HepG2 (cell line): ENCODE data around the gene TAF1C. TPM values are rescaled to one million over a fixed set of nuclear protein-coding genes. Genes with fewer than 3 reads are reported as not detected.

ENCODE experiments used
- CREB3 ChIP-seq: sonication (generic); formaldehyde crosslinking; IDR thresholded peaks from 2 replicates; pipeline ENCODE4 v1.5.0; 2020; ENCODE audit warnings: missing genetic modification reagents
- FOXK2 ChIP-seq: fragments of 450-650 bp; IDR thresholded peaks from 2 replicates; pipeline ENCODE4 v1.6.1; 2016
- GATAD1 ChIP-seq: IDR thresholded peaks from 2 replicates; pipeline ENCODE4 v1.6.1; 2016; ENCODE audit warnings: missing genetic modification reagents, missing compliant biosample characterization
- GRHL1 ChIP-seq: sonication (generic); formaldehyde crosslinking; conservative IDR thresholded peaks from 2 replicates; pipeline ENCODE4 v1.8.0; 2022; ENCODE audit warnings: missing genetic modification reagents
- HCFC1 ChIP-seq: fragments of 150-350 bp; IDR thresholded peaks from 2 replicates; pipeline ENCODE4 v1.6.1; 2014; ENCODE audit warnings: low read depth, low read length
- HHEX ChIP-seq: IDR thresholded peaks from 2 replicates; pipeline ENCODE4 v1.6.1; 2016; ENCODE audit warnings: control low read depth
- ISL2 ChIP-seq: sonication (generic); formaldehyde crosslinking; IDR thresholded peaks from 2 replicates; pipeline ENCODE4 v1.5.0; 2020; ENCODE audit warnings: missing genetic modification reagents
- MBD4 ChIP-seq: IDR thresholded peaks from 2 replicates; pipeline ENCODE4 v1.6.1; 2012; ENCODE audit warnings: low read length, inconsistent platforms, borderline replicate concordance
- NFATC3 ChIP-seq: sonication (generic); formaldehyde crosslinking; IDR thresholded peaks from 2 replicates; pipeline ENCODE4 v1.5.1; 2020; ENCODE audit warnings: mild to moderate bottlenecking, missing genetic modification reagents
- NFKBIZ ChIP-seq: IDR thresholded peaks from 2 replicates; pipeline ENCODE4 v1.6.1; 2018; ENCODE audit warnings: missing genetic modification reagents, missing compliant biosample characterization
- NPAS2 ChIP-seq: sonication (generic); formaldehyde crosslinking; IDR thresholded peaks from 2 replicates; pipeline ENCODE4 v1.8.0; 2022; ENCODE audit warnings: mild to moderate bottlenecking, missing genetic modification reagents, borderline replicate concordance
- SAP130 ChIP-seq: IDR thresholded peaks from 2 replicates; pipeline ENCODE4 v1.6.1; 2016; ENCODE audit warnings: low read depth
- SETDB1 ChIP-seq: sonication (generic); formaldehyde crosslinking; IDR thresholded peaks from 2 replicates; pipeline ENCODE4 v1.5.1; 2020; ENCODE audit warnings: missing genetic modification reagents, mild to moderate bottlenecking, borderline replicate concordance
- SRF ChIP-seq: IDR thresholded peaks from 2 replicates; pipeline ENCODE4 v1.6.1; 2011; ENCODE audit warnings: mild to moderate bottlenecking, low read depth, low read length, moderate library complexity
- STAT5B ChIP-seq: sonication (generic); formaldehyde crosslinking; IDR thresholded peaks from 2 replicates; pipeline ENCODE4 v1.4.0; 2020; ENCODE audit warnings: missing genetic modification reagents
- TBL1XR1 ChIP-seq: fragments of 150-350 bp; IDR thresholded peaks from 2 replicates; pipeline ENCODE4 v1.6.1; 2014; ENCODE audit warnings: borderline replicate concordance, low read length; ENCODE audit not compliant: partially characterized antibody
- ZNF160 ChIP-seq: sonication (generic); formaldehyde crosslinking; IDR thresholded peaks from 2 replicates; pipeline ENCODE4 v1.8.0; 2022; ENCODE audit warnings: mild to moderate bottlenecking, inconsistent platforms, missing genetic modification reagents
- ZNF589 ChIP-seq: sonication (generic); formaldehyde crosslinking; conservative IDR thresholded peaks from 2 replicates; pipeline ENCODE4 v1.8.0; 2022; ENCODE audit warnings: mild to moderate bottlenecking, moderate library complexity, missing genetic modification reagents
- ZNF598 ChIP-seq: sonication (generic); formaldehyde crosslinking; IDR thresholded peaks from 2 replicates; pipeline ENCODE4 v1.5.1; 2020; ENCODE audit warnings: mild to moderate bottlenecking, missing genetic modification reagents, borderline replicate concordance
- ZNF747 ChIP-seq: sonication (generic); formaldehyde crosslinking; IDR thresholded peaks from 2 replicates; pipeline ENCODE4 v1.8.1; 2023; ENCODE audit warnings: missing genetic modification reagents, mild to moderate bottlenecking, borderline replicate concordance
- polyA plus RNA-seq, 8 experiments: library from polyadenylated mRNA; depleted of rRNA in 3 of 8; stranded (reverse) in 7 of 8; unstranded in 1 of 8; fragments of >200 nt; fragmentation: Illumina TruSeq in 4 of 8; extraction: Trizol in 4 of 8; gene quantifications; 2 replicates each; pipeline versions ENCODE4 v1.2.1 to v1.2.3, GENCODE V29; 2011 to 2016; ENCODE audit warnings: low read depth in 4 of 8, missing spikeins in 1 of 8, mixed read lengths in 1 of 8; ENCODE audit not compliant: insufficient read depth in 1 of 8
- total RNA-seq, 5 experiments: library from RNA; depleted of rRNA; stranded (reverse); fragments of >200 nt; fragmentation: Illumina TruSeq; extraction: Trizol; gene quantifications; 2 replicates each; pipeline ENCODE4 v1.2.3, GENCODE V29; 2016; ENCODE audit warnings: low read depth in 1 of 5
- TF ChIP-seq, protein P1 (sequence below): sonication (generic); formaldehyde crosslinking; IDR thresholded peaks from 2 replicates; pipeline ENCODE4 v1.4.0; 2020; ENCODE audit warnings: mild to moderate bottlenecking, missing genetic modification reagents
- TF ChIP-seq, protein P2 (sequence below), 2 experiments: fragments of 450-650 bp in 1 of 2; sonication (generic) in 1 of 2; formaldehyde crosslinking; IDR thresholded peaks; 2 replicates each; pipeline versions ENCODE4 v1.5.0 to v1.8.0; 2020 to 2022; ENCODE audit warnings: mild to moderate bottlenecking in 1 of 2, missing genetic modification reagents in 1 of 2

Gene TAF1C
- total and polyA plus RNA-seq, 2 of the 13 experiments (the other 11 are each of a cell fraction or from before 2014, with no cell fraction given), result 15.6 to 20.8 TPM

GRCh38 chr16:84138824-84139627 is 47.8 kb downstream of the TAF1C start (continued):
- TF ChIP-seq ISL2 (CRISPR knock-in tag) (no peak; the same call in 1 of the 2 replicates), ZNF598 (0 out of 2 replicates have a peak, but pooled peaks have one; percentile 38), MBD4 (no peak), SAP130 (peak; percentile 93), HHEX (CRISPR knock-in tag) (no peak), CREB3 (no peak), ZNF160 (no peak), GATAD1 (CRISPR knock-in tag) (peak; percentile 59), NPAS2 (no peak), NFKBIZ (0 out of 2 replicates have a peak, but pooled peaks have one; percentile 4), GRHL1 (CRISPR knock-in tag) (no peak), STAT5B (CRISPR knock-in tag) (no peak), NFATC3 (CRISPR knock-in tag) (0 out of 2 replicates have a peak, but pooled peaks have one; percentile 82), FOXK2 (peak; percentile 14; the same call in 1 of the 2 replicates), SETDB1 (no peak), ZNF589 (CRISPR knock-in tag) (no peak), ZNF747 (CRISPR knock-in tag) (peak; percentile 57; the same call in 1 of the 2 replicates), TBL1XR1 (no peak), HCFC1 (no peak), SRF (peak; percentile 93)
- TF ChIP-seq, protein P1, sequence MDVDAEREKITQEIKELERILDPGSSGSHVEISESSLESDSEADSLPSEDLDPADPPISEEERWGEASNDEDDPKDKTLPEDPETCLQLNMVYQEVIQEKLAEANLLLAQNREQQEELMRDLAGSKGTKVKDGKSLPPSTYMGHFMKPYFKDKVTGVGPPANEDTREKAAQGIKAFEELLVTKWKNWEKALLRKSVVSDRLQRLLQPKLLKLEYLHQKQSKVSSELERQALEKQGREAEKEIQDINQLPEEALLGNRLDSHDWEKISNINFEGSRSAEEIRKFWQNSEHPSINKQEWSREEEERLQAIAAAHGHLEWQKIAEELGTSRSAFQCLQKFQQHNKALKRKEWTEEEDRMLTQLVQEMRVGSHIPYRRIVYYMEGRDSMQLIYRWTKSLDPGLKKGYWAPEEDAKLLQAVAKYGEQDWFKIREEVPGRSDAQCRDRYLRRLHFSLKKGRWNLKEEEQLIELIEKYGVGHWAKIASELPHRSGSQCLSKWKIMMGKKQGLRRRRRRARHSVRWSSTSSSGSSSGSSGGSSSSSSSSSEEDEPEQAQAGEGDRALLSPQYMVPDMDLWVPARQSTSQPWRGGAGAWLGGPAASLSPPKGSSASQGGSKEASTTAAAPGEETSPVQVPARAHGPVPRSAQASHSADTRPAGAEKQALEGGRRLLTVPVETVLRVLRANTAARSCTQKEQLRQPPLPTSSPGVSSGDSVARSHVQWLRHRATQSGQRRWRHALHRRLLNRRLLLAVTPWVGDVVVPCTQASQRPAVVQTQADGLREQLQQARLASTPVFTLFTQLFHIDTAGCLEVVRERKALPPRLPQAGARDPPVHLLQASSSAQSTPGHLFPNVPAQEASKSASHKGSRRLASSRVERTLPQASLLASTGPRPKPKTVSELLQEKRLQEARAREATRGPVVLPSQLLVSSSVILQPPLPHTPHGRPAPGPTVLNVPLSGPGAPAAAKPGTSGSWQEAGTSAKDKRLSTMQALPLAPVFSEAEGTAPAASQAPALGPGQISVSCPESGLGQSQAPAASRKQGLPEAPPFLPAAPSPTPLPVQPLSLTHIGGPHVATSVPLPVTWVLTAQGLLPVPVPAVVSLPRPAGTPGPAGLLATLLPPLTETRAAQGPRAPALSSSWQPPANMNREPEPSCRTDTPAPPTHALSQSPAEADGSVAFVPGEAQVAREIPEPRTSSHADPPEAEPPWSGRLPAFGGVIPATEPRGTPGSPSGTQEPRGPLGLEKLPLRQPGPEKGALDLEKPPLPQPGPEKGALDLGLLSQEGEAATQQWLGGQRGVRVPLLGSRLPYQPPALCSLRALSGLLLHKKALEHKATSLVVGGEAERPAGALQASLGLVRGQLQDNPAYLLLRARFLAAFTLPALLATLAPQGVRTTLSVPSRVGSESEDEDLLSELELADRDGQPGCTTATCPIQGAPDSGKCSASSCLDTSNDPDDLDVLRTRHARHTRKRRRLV (CRISPR knock-in tag), result no peak
- TF ChIP-seq, protein P2, sequence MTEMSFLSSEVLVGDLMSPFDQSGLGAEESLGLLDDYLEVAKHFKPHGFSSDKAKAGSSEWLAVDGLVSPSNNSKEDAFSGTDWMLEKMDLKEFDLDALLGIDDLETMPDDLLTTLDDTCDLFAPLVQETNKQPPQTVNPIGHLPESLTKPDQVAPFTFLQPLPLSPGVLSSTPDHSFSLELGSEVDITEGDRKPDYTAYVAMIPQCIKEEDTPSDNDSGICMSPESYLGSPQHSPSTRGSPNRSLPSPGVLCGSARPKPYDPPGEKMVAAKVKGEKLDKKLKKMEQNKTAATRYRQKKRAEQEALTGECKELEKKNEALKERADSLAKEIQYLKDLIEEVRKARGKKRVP (CRISPR knock-in tag; IDR thresholded peaks at IDR 0.05), result peak in 1 of 2 experiments; percentile 95; a peak in 2 of 4 replicates
